ENCODE results near the gene GSTA4. TPM values are rescaled to one million over a fixed set of nuclear protein-coding genes. Genes with fewer than 3 reads are reported as not detected.

GSTA4 gene
- total and polyA plus RNA-seq, 4 donors, result 7.9 to 22.7 (median 16.8) TPM

DNA sequence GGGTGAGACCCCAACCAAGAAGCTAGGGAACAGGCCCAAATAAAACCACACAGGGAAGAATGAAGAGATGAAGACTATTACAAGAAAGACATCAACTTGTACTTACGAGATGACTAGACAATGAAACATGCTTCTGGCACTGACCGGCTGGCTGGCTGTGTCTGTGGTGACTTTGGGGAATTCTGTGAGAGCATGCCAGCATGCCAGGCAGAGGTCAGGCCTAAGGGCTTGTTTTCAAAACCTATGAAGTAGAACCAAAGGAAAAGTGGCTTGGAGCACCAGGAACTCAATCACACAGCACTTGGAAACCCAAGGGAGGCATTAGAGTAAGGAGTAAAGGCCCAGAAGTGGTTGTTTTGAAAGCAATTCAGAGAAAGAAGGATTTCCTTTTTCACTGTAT lies 57.2 kb downstream of the GSTA4 start (continued):
- TF ChIP-seq, protein P1, sequence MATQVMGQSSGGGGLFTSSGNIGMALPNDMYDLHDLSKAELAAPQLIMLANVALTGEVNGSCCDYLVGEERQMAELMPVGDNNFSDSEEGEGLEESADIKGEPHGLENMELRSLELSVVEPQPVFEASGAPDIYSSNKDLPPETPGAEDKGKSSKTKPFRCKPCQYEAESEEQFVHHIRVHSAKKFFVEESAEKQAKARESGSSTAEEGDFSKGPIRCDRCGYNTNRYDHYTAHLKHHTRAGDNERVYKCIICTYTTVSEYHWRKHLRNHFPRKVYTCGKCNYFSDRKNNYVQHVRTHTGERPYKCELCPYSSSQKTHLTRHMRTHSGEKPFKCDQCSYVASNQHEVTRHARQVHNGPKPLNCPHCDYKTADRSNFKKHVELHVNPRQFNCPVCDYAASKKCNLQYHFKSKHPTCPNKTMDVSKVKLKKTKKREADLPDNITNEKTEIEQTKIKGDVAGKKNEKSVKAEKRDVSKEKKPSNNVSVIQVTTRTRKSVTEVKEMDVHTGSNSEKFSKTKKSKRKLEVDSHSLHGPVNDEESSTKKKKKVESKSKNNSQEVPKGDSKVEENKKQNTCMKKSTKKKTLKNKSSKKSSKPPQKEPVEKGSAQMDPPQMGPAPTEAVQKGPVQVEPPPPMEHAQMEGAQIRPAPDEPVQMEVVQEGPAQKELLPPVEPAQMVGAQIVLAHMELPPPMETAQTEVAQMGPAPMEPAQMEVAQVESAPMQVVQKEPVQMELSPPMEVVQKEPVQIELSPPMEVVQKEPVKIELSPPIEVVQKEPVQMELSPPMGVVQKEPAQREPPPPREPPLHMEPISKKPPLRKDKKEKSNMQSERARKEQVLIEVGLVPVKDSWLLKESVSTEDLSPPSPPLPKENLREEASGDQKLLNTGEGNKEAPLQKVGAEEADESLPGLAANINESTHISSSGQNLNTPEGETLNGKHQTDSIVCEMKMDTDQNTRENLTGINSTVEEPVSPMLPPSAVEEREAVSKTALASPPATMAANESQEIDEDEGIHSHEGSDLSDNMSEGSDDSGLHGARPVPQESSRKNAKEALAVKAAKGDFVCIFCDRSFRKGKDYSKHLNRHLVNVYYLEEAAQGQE (IDR thresholded peaks at IDR 0.05), result no peak
- TF ChIP-seq HNF4A (conservative IDR thresholded peaks at IDR 0.05) (no peak), FOXA2 (IDR thresholded peaks at IDR 0.05) (no peak), JUND (IDR thresholded peaks at IDR 0.05) (no peak), HNF4G (IDR thresholded peaks at IDR 0.05) (no peak)

DNA sequence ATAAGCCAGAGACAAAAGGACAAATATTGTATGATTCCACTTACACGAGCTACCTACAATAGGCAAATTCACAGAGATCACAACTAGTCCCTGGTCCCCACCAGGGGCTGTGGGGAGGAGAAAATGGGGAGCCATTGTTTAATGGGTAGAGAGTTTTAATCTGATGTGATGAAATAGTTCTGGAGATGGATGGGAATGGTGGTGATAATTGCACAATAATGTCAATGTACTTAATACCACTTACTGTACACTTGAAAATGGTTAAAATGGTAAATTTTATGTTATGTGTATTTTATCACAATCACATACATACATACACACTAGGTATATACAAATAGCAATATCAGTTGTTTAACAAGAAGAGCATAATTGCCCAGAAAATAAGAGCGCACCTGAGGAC lies 61.3 kb downstream of the GSTA4 start:
- peaks cover 0 to 10% (median 4%) of the 10 kb centered on the region in 4 donors for H3K4me1 ChIP-seq (ENCODE audit: control insufficient read depth in 4 of 4, insufficient read depth in 4 of 4, low read length in 3 of 4)
- no peaks in the 10 kb centered on the region for H3K36me3 ChIP-seq (ENCODE audit: control insufficient read depth in 4 of 4, insufficient read depth in 3 of 4, low read depth in 1 of 4, low read length in 3 of 4)
- no peaks in the 10 kb centered on the region for H3K27me3 ChIP-seq (ENCODE audit: control insufficient read depth in 4 of 4, insufficient read depth in 4 of 4, low read length in 3 of 4)
- no peak for DNase-seq (ENCODE audit: low spot score)
- no peak overlapping the region for H3K27ac ChIP-seq (ENCODE audit: low read depth in 1 of 2, low read length in 2 of 2)
- H3K4me3 ChIP-seq (ENCODE audit: low read depth in 1 of 3, low read length in 3 of 3), result no peak overlapping the region
- H3K9ac ChIP-seq (ENCODE audit: low read depth in 1 of 2, low read length in 2 of 2), result no peak overlapping the region
- TF ChIP-seq, protein P2, sequence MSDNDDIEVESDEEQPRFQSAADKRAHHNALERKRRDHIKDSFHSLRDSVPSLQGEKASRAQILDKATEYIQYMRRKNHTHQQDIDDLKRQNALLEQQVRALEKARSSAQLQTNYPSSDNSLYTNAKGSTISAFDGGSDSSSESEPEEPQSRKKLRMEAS (IDR thresholded peaks at IDR 0.05), result no peak
- TF ChIP-seq RAD21 (IDR thresholded peaks at IDR 0.05) (no peak), NR2F2 (IDR thresholded peaks at IDR 0.05) (no peak), RXRA (IDR thresholded peaks at IDR 0.05) (no peak), JUND (IDR thresholded peaks at IDR 0.05) (no peak), GABPA (IDR thresholded peaks at IDR 0.05 in 1 of 2, conservative IDR thresholded peaks at IDR 0.05 in 1 of 2) (no peak)
- TF ChIP-seq, protein P3, sequence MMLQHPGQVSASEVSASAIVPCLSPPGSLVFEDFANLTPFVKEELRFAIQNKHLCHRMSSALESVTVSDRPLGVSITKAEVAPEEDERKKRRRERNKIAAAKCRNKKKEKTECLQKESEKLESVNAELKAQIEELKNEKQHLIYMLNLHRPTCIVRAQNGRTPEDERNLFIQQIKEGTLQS (IDR thresholded peaks at IDR 0.05), result no peak
- TF ChIP-seq, protein P4, sequence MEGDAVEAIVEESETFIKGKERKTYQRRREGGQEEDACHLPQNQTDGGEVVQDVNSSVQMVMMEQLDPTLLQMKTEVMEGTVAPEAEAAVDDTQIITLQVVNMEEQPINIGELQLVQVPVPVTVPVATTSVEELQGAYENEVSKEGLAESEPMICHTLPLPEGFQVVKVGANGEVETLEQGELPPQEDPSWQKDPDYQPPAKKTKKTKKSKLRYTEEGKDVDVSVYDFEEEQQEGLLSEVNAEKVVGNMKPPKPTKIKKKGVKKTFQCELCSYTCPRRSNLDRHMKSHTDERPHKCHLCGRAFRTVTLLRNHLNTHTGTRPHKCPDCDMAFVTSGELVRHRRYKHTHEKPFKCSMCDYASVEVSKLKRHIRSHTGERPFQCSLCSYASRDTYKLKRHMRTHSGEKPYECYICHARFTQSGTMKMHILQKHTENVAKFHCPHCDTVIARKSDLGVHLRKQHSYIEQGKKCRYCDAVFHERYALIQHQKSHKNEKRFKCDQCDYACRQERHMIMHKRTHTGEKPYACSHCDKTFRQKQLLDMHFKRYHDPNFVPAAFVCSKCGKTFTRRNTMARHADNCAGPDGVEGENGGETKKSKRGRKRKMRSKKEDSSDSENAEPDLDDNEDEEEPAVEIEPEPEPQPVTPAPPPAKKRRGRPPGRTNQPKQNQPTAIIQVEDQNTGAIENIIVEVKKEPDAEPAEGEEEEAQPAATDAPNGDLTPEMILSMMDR (IDR thresholded peaks at IDR 0.05; ENCODE audit: low read depth, low read length, missing input control), result no peak
- H3K9me3 ChIP-seq (ENCODE audit: control insufficient read depth in 4 of 4, low read length in 3 of 4), result no peaks in the 10 kb centered on the region
- WGBS, result 89% methylated on average over 2 of the region's 2 CpGs

DNA sequence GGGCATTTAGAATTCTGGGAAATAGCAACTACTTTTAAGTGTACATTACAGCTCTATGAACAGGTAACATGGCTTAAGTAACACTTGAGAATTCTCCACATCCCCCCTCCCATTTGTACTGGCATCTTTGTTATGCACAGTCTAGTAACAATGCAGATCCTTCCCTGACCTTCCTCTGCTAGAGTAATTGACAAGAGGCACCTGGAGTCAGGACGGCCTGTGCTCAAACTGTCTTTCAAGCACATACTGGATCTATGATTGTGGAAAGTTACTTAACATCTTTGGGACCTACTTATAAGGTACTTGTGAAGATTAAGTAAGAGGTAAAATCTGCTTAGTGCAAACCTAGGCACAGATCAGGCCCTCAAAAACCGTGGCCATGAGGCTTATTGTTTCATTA lies 63.7 kb downstream of the GSTA4 start:
- Histone ChIP-seq H3K4me1 (ENCODE audit: control insufficient read depth in 4 of 4, insufficient read depth in 4 of 4, low read length in 3 of 4) (peaks cover 0 to 10% (median 4%) of the 10 kb centered on the region in 4 donors), H3K4me3 (ENCODE audit: low read depth in 1 of 3, low read length in 3 of 3) (no peak overlapping the region), H3K27ac (ENCODE audit: low read depth in 1 of 2, low read length in 2 of 2) (no peak overlapping the region), H3K9ac (ENCODE audit: low read depth in 1 of 2, low read length in 2 of 2) (no peak overlapping the region), H3K27me3 (ENCODE audit: control insufficient read depth in 4 of 4, insufficient read depth in 4 of 4, low read length in 3 of 4) (no peaks in the 10 kb centered on the region), H3K9me3 (ENCODE audit: control insufficient read depth in 4 of 4, low read length in 3 of 4) (no peaks in the 10 kb centered on the region), H3K36me3 (ENCODE audit: control insufficient read depth in 4 of 4, insufficient read depth in 3 of 4, low read depth in 1 of 4, low read length in 3 of 4) (no peaks in the 10 kb centered on the region)
- 91% methylated on average over 2 of the region's 2 CpGs for whole genome bisulfite sequencing
- no peak for DNase-seq (ENCODE audit: low spot score)
- TF ChIP-seq NR2F2 (IDR thresholded peaks at IDR 0.05), result no peak
- TF ChIP-seq HNF4A (conservative IDR thresholded peaks at IDR 0.05), result no peak
- TF ChIP-seq, protein P1 (IDR thresholded peaks at IDR 0.05), result no peak
- TF ChIP-seq TAF1 (conservative IDR thresholded peaks at IDR 0.05), result no peak
- TF ChIP-seq SP1 (IDR thresholded peaks at IDR 0.05), result no peak
- no peak for TF ChIP-seq HNF4G (IDR thresholded peaks at IDR 0.05)
- no peak for TF ChIP-seq JUND (IDR thresholded peaks at IDR 0.05)
- TF ChIP-seq, protein P2 (IDR thresholded peaks at IDR 0.05), result no peak
- TF ChIP-seq FOXA1 (IDR thresholded peaks at IDR 0.05), result no peak
- TF ChIP-seq RXRA (IDR thresholded peaks at IDR 0.05), result no peak
- TF ChIP-seq FOXA2 (IDR thresholded peaks at IDR 0.05), result no peak
- TF ChIP-seq GABPA (IDR thresholded peaks at IDR 0.05 in 1 of 2, conservative IDR thresholded peaks at IDR 0.05 in 1 of 2), result no peak
- TF ChIP-seq RAD21 (IDR thresholded peaks at IDR 0.05), result no peak
- no peak for TF ChIP-seq EGR1 (IDR thresholded peaks at IDR 0.05; ENCODE audit: low read depth in 2 of 2)
- TF ChIP-seq YY1 (IDR thresholded peaks at IDR 0.05), result no peak
- TF ChIP-seq, protein P3 (IDR thresholded peaks at IDR 0.05), result no peak
- TF ChIP-seq, protein P5, sequence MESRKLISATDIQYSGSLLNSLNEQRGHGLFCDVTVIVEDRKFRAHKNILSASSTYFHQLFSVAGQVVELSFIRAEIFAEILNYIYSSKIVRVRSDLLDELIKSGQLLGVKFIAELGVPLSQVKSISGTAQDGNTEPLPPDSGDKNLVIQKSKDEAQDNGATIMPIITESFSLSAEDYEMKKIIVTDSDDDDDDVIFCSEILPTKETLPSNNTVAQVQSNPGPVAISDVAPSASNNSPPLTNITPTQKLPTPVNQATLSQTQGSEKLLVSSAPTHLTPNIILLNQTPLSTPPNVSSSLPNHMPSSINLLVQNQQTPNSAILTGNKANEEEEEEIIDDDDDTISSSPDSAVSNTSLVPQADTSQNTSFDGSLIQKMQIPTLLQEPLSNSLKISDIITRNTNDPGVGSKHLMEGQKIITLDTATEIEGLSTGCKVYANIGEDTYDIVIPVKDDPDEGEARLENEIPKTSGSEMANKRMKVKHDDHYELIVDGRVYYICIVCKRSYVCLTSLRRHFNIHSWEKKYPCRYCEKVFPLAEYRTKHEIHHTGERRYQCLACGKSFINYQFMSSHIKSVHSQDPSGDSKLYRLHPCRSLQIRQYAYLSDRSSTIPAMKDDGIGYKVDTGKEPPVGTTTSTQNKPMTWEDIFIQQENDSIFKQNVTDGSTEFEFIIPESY (IDR thresholded peaks at IDR 0.05), result no peak
